ENCODE data around the gene WRAP73.

Gene WRAP73

GRCh38 chr1:3614755-3615742 is 34.9 kb downstream of the WRAP73 start:
- DNase-seq (ENCODE audit: low read depth in 3 of 3): no peak

GRCh38 chr1:3612123-3612522 is 37.8 kb downstream of the WRAP73 start:
- DNase-seq (ENCODE audit: low read depth in 3 of 3): no peak

- peak; percentile 48 to 60 (median 50) for DNase-seq (ENCODE audit: low read depth in 3 of 3)
Measured at GRCh38 chr1:3611170-3612019, 38.5 kb downstream of the WRAP73 start, which contains the start of gene MEGF6. TSS of gene MEGF6 (minus strand) at chr1:3611508. CDS start at chr1:3611268, 240 bp downstream.

GRCh38 chr1:3610527-3611169 is 39.3 kb downstream of the WRAP73 start:
- DNase-seq (ENCODE audit: low read depth in 3 of 3): no peak

- DNase-seq (ENCODE audit: low read depth in 3 of 3): no peak
Measured at GRCh38 chr1:3609769-3610526, 40.0 kb downstream of the WRAP73 start.

GRCh38 chr1:3609016-3609768 is 40.7 kb downstream of the WRAP73 start:
- no peak for DNase-seq (ENCODE audit: low read depth in 3 of 3)

GRCh38 chr1:3608154-3608553 is 41.7 kb downstream of the WRAP73 start:
- no peak for DNase-seq (ENCODE audit: low read depth in 3 of 3)

GRCh38 chr1:3607703-3608065 is 42.2 kb downstream of the WRAP73 start:
- DNase-seq (ENCODE audit: low read depth in 3 of 3): no peak

- no peak for DNase-seq (ENCODE audit: low read depth in 3 of 3)
Measured at GRCh38 chr1:3606779-3607702, 42.9 kb downstream of the WRAP73 start.

- DNase-seq (ENCODE audit: low read depth in 3 of 3): no peak
Measured at GRCh38 chr1:3604997-3605823, 44.7 kb downstream of the WRAP73 start.

- DNase-seq (ENCODE audit: low read depth in 3 of 3): no peak
Measured at GRCh38 chr1:3604468-3604974, 45.4 kb downstream of the WRAP73 start.

- DNase-seq (ENCODE audit: low read depth in 3 of 3): no peak
Measured at GRCh38 chr1:3603571-3604467, 46.1 kb downstream of the WRAP73 start.

- no peak for DNase-seq (ENCODE audit: low read depth in 3 of 3)
Measured at GRCh38 chr1:3603156-3603555, 46.7 kb downstream of the WRAP73 start.

GRCh38 chr1:3602375-3602774 is 47.5 kb downstream of the WRAP73 start:
- DNase-seq (ENCODE audit: low read depth in 3 of 3): no peak

GRCh38 chr1:3601743-3602142 is 48.2 kb downstream of the WRAP73 start:
- DNase-seq (ENCODE audit: low read depth in 3 of 3): no peak

GRCh38 chr1:3600354-3600753 is 49.5 kb downstream of the WRAP73 start:
- DNase-seq (ENCODE audit: low read depth in 3 of 3): no peak

GRCh38 chr1:3599816-3600215 is 50.1 kb downstream of the WRAP73 start:
- no peak for DNase-seq (ENCODE audit: low read depth in 3 of 3)
